Uterus (tissue), 2 donors: Measurements from ENCODE around the gene PSMD8.

ENCODE experiments used
- POLR2A ChIP-seq, 2 donors: fragments of 450-650 bp; IDR thresholded peaks; one replicate each; pipeline ENCODE4 v1.6.1; 2016; ENCODE audit warnings: antibody characterized with exemption in 2 of 2, mild to moderate bottlenecking in 1 of 2, moderate library complexity in 1 of 2
- TF ChIP-seq, protein P1 (sequence below), 4 experiments: fragments of 200-600 bp in 2 of 4; fragments of 450-650 bp in 2 of 4; sonication (generic) in 2 of 4; IDR thresholded peaks; one replicate each; pipeline ENCODE4 v1.5.1; 2016 to 2019; ENCODE audit warnings: antibody characterized with exemption in 4 of 4, mild to moderate bottlenecking in 2 of 4, moderate library complexity in 1 of 4

DNA sequence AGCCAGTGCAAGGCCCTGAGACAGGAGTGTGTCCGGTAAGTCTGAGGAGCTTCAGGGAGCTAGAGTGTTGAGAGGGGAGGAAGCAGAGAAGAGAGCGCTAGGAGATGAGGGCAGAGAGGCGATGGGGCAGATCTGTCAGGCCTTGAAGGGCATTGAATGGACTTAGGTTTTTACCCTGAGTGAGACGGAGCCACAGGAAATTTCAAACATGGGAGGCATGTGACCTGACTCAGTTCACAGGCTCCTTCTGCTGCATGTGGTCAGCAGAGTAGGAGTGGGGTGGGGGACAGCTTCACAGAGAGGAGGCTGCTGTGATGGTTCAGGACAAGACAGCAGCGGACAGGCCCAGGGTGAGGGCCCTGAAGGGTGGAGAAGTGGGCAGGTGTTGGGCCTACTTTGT, 26.0 kb downstream of the PSMD8 start:
- no peak for TF ChIP-seq POLR2A (IDR thresholded peaks at IDR 0.05)
- TF ChIP-seq, protein P1, sequence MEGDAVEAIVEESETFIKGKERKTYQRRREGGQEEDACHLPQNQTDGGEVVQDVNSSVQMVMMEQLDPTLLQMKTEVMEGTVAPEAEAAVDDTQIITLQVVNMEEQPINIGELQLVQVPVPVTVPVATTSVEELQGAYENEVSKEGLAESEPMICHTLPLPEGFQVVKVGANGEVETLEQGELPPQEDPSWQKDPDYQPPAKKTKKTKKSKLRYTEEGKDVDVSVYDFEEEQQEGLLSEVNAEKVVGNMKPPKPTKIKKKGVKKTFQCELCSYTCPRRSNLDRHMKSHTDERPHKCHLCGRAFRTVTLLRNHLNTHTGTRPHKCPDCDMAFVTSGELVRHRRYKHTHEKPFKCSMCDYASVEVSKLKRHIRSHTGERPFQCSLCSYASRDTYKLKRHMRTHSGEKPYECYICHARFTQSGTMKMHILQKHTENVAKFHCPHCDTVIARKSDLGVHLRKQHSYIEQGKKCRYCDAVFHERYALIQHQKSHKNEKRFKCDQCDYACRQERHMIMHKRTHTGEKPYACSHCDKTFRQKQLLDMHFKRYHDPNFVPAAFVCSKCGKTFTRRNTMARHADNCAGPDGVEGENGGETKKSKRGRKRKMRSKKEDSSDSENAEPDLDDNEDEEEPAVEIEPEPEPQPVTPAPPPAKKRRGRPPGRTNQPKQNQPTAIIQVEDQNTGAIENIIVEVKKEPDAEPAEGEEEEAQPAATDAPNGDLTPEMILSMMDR (IDR thresholded peaks at IDR 0.05), result no peak
